Central memory CD4-positive, alpha-beta T cell (primary cell): ENCODE results near the gene CDK14.
"Not testable (repeated sequence)": the region's sequence is repeated elsewhere in the genome, so short reads cannot be mapped to it uniquely, and the experiment has no call there.

ENCODE experiments used
- DNase-seq: peaks from one replicate; pipeline ENCODE4 v3.0.0; 2022

Gene CDK14

DNA sequence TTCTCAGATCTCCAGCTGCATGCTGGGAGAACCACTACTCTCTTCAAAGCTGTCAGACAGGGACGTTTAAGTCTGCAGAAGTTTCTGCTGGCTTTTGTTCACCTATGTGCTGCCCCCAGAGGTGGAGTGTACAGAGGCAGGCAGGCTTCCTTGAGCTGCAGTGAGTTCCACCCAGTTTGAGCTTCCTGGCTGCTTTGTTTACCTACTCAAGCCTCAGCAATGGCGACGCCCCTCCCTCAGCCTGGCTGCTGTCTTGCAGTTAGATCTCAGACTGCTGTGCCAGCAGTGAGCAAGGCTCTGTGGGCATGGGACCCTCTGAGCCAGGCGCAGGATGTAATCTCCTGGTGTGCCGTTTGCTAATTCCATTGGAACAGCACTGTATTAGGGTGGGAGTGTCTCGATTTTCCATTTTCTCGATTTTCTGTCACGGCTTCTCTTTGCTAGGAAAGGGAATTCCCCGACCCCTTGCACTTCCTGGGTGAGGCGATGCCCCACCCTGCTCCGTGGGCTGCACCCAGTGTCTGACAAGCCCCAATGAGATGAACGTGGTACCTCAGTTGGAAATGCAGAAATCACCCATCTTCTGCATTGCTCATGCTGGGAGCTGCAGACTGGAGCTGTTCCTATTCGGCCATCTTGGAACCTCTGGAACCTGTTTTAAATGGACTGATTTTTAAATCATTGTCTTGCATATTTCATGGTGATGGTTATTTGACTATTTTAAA is 332.7 kb downstream of the CDK14 start:
- DNase-seq = not testable (repeated sequence)

GRCh38 chr7:90931986-90932916 is 336.1 kb downstream of the CDK14 start:
- no peak for DNase-seq

- no peak for DNase-seq
Observed at GRCh38 chr7:90933041-90933440, 336.9 kb downstream of the CDK14 start.

GRCh38 chr7:90933984-90934383 is 337.9 kb downstream of the CDK14 start:
- DNase-seq = no peak

DNA sequence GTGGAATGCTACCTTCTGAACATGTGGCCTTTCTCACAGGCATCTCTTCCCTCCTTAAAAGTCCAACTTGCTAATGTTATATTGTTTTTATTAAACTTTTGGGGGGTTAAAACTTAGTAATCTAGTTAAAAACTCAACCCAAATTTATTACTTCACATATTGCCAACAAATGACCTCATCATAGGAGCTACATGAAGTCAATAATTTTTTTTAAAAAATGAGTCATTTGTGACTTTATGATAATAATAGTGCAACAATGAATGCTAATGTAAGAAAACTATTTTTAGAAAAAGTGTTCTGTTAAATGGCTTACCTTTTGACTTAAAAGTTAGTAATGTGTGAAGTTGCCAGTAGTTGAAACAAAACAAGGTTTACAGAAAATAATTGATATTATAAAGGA is 342.2 kb downstream of the CDK14 start:
- DNase-seq = no peak

GRCh38 chr7:90939666-90940065 is 343.5 kb downstream of the CDK14 start:
- DNase-seq = no peak

DNA sequence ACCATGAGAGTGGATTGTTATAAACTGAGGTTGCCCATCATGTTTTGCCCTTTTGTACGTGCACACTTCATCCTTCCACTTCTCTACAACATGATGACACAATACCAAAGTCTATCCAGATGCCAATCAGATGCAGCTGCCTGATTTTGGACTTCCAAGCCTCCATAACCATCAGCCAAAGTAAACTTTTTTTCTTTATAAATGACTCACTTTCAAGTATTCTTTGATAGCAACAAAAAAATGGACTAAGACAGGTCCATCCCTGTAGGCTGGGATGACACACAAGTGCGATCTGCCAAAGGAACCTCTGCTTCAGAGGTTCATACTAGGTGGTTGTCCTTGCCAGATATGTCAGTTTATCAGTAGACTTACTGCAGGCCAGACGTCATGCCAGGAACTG is 347.9 kb downstream of the CDK14 start:
- no peak for DNase-seq

DNA sequence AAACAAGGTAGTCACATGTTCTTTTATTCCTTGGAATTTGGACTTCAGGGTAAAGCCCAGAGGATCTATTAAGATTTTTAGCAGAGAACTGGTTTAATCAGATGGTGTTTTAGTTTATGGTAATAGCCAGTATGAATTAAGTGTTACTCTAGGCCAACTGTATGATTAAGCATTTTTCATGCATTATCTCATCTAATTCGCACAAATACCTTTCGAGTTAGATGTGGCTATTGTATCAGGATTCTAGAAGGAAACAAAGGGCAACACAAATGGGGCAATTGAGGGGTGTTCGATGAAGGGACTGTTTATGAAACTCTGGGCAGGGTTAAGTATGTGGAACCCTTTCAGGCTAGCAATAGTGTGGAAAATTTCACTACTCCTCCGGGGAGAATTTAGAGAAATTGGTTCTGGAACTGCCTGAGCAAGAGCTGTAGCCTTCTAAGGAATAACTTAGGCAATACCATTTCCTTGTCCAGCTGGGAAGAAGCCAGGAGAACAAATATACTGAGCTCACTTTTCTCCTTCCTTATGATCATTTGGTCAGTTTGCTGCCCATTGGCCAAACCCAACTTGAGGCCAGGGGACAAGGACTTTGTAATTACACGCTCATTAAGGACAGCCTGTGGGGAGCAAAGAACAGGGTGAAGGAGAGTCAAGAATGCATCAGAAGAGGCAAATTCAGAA is 349.1 kb downstream of the CDK14 start:
- no peak for DNase-seq

DNA sequence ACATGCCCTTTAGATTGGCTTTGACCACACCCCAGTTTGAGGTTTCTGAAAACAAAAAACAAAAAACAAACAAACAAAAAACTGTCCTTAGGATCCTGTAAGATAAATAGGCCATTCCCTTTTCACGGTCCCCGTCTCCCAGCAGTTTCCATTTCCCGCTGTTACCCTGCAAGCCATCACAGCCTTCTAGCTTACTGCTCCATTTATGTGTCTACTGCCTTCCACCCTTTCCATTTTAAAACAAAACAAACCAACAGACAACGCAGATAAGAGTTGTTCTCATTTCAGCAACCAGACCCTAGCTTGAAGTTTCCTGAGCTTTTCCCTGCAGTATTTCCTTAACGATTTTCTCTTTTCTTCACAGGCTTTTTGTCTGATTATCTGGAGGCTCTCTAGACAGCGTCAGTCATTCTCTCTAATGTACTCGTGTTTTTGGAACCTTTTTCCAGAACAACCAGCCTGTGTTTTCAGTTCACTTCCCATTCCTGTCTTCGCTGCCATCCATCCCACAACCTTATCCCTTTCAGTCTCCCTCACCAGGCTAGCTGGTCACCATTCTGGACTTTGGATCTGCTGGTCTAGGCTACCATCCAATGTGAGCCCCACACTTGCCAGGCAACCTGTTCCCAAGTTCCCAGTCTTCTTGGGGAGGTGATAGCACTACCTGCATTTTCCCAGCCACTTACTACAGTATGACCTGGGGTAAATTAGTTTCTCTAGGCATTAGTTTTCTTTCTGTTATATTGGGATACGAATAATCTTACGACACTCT is 350.8 kb downstream of the CDK14 start:
- DNase-seq = no peak

- no peak for DNase-seq
Observed at GRCh38 chr7:90948085-90948484, 352.0 kb downstream of the CDK14 start.

DNA sequence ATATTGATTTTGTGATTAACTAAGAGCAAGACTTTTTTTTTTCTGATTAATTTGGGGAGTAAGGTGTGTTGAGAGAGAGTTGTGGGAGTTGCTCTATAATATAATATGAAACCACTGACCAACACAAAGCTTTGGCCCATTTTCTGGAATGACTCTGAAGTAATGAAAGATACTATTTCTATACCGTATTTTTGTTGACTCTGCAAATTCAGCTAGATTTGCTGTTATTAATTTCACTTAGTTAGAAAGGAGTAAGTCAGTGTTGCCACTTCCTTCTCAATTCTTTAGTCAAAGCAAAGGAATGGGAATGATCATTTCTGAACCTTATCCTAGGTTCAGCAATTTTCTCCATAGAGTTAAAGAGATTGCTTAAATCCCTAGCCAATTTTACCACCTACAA is 355.1 kb downstream of the CDK14 start:
- DNase-seq = no peak

GRCh38 chr7:90951986-90952954 is 356.1 kb downstream of the CDK14 start:
- no peak for DNase-seq

DNA sequence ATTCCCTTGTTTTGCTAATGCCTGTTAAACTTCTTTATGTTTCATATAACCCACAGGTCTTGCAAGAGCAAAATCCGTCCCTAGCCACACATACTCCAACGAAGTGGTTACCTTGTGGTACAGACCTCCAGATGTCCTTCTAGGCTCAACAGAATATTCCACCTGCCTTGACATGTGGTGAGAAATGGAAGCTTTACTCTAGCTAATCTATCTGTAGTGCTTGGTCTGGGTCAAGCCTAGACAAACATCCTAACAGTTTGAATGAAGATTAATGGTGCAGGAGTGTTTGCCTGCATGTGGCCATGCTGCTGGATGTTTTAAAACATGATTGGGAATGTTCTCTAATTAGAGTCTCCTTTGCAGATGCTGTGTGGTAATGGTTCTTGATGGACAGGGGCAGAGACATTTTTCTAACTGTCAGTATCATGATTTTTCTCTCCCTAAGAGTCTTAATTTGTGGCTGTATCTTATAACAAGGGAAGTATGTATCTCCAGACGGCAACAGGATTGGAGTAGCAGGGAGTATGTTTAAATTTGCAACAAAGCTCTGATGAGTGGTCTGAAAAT is 359.6 kb downstream of the CDK14 start:
- DNase-seq = no peak

- DNase-seq = no peak
Observed at GRCh38 chr7:90957883-90958282, 361.8 kb downstream of the CDK14 start.

- DNase-seq = no peak
Observed at GRCh38 chr7:90958647-90959046, 362.5 kb downstream of the CDK14 start.

GRCh38 chr7:90961037-90961725 is 365.1 kb downstream of the CDK14 start:
- no peak for DNase-seq

GRCh38 chr7:90965211-90965610 is 369.1 kb downstream of the CDK14 start:
- DNase-seq = no peak

- DNase-seq = no peak
Observed at GRCh38 chr7:90966346-90966745, 370.2 kb downstream of the CDK14 start.

GRCh38 chr7:90968871-90969270 is 372.8 kb downstream of the CDK14 start:
- DNase-seq = no peak

- DNase-seq = no peak
Observed at GRCh38 chr7:90972906-90973550, 376.9 kb downstream of the CDK14 start.
